Measurements from ENCODE around the gene TMCC1. TPM values are rescaled to one million over a fixed set of nuclear protein-coding genes. Genes with fewer than 3 reads are reported as not detected.

The TMCC1 gene
- total RNA-seq, 2 experiments from 2014 or later: 33.3 to 33.8 TPM

- H3K9me3 ChIP-seq (ENCODE audit: control insufficient read depth in 1 of 2, insufficient read depth in 1 of 2, low read length in 2 of 2): no peaks in the 10 kb centered on the region
- Mint-ChIP-seq H3K4me3 (no peak overlapping the region), H3K27ac (no peak overlapping the region), H3K27me3 (no peaks in the 10 kb centered on the region), H3K36me3 (ENCODE audit: low read depth) (peaks cover 21% of the 10 kb centered on the region), H3K4me1 (ENCODE audit: low read depth) (peaks cover 21% of the 10 kb centered on the region), H3K9me3 (no peaks in the 10 kb centered on the region)
- no peak overlapping the region for H3K4me3 ChIP-seq (ENCODE audit: low read length)
- no peak overlapping the region for H3K27ac ChIP-seq (ENCODE audit: low read depth in 1 of 2, low read length in 2 of 2)
- peaks cover 6% of the 10 kb centered on the region for H3K36me3 ChIP-seq (ENCODE audit: insufficient read depth, low read length)
- peaks cover 2% of the 10 kb centered on the region for H3K4me1 ChIP-seq (ENCODE audit: insufficient read depth, low read length)
- intact Hi-C loops (cut with DNase I, micrococcal nuclease): no loop called here
- TF ChIP-seq CTCF (IDR thresholded peaks at IDR 0.05): no peak
- CTCF ChIA-PET: no interaction called here
- DNase-seq: no peak
- POLR2A ChIA-PET: no interaction called here
- no peak for ATAC-seq (ENCODE audit: poor library complexity)
- no peaks in the 10 kb centered on the region for H3K27me3 ChIP-seq (ENCODE audit: control insufficient read depth in 1 of 2, insufficient read depth in 2 of 2, low read length in 2 of 2)
These were observed 236.8 kb downstream of the TMCC1 start for GRCh38 chr3:129656659-129657247.

GRCh38 chr3:129655291-129655700 lies 238.2 kb downstream of the TMCC1 start:
- H3K36me3 Mint-ChIP-seq (ENCODE audit: low read depth): peaks cover 27% of the 10 kb centered on the region
- Histone ChIP-seq H3K4me1 (ENCODE audit: insufficient read depth, low read length) (peaks cover 2% of the 10 kb centered on the region), H3K27me3 (ENCODE audit: control insufficient read depth in 1 of 2, insufficient read depth in 2 of 2, low read length in 2 of 2) (no peaks in the 10 kb centered on the region), H3K4me3 (ENCODE audit: low read length) (no peak overlapping the region), H3K27ac (ENCODE audit: low read depth in 1 of 2, low read length in 2 of 2) (no peak overlapping the region), H3K36me3 (ENCODE audit: insufficient read depth, low read length) (peaks cover 10% of the 10 kb centered on the region), H3K9me3 (ENCODE audit: control insufficient read depth in 1 of 2, insufficient read depth in 1 of 2, low read length in 2 of 2) (no peaks in the 10 kb centered on the region)
- no peak overlapping the region for H3K27ac Mint-ChIP-seq
- no peak for TF ChIP-seq CTCF (IDR thresholded peaks at IDR 0.05)
- CTCF ChIA-PET: no interaction called here
- no peaks in the 10 kb centered on the region for H3K27me3 Mint-ChIP-seq
- POLR2A ChIA-PET: interaction anchor here (0.8 kb wide), 1 partner anchor 176 kb away, joined by 3 read pairs; no protein-coding TSS in a partner anchor
- no peaks in the 10 kb centered on the region for H3K9me3 Mint-ChIP-seq
- DNase-seq (no peak), ATAC-seq (ENCODE audit: poor library complexity) (no peak)
- peaks cover 22% of the 10 kb centered on the region for H3K4me1 Mint-ChIP-seq (ENCODE audit: low read depth)
- H3K4me3 Mint-ChIP-seq: no peak overlapping the region
- intact Hi-C loops (cut with DNase I, micrococcal nuclease): no loop called here

- no peak overlapping the region for H3K27ac ChIP-seq (ENCODE audit: low read depth in 1 of 2, low read length in 2 of 2)
- Mint-ChIP-seq H3K4me3 (no peak overlapping the region), H3K4me1 (ENCODE audit: low read depth) (peaks cover 14% of the 10 kb centered on the region), H3K27ac (no peak overlapping the region), H3K27me3 (no peaks in the 10 kb centered on the region), H3K36me3 (ENCODE audit: low read depth) (peaks cover 30% of the 10 kb centered on the region), H3K9me3 (no peaks in the 10 kb centered on the region)
- H3K27me3 ChIP-seq (ENCODE audit: control insufficient read depth in 1 of 2, insufficient read depth in 2 of 2, low read length in 2 of 2): no peaks in the 10 kb centered on the region
- no peak overlapping the region for H3K4me3 ChIP-seq (ENCODE audit: low read length)
- no peak for TF ChIP-seq CTCF (IDR thresholded peaks at IDR 0.05)
- ChIA-PET POLR2A (no interaction called here), CTCF (no interaction called here)
- no peaks in the 10 kb centered on the region for H3K9me3 ChIP-seq (ENCODE audit: control insufficient read depth in 1 of 2, insufficient read depth in 1 of 2, low read length in 2 of 2)
- ATAC-seq (ENCODE audit: poor library complexity) (no peak), DNase-seq (no peak)
- peaks cover 2% of the 10 kb centered on the region for H3K4me1 ChIP-seq (ENCODE audit: insufficient read depth, low read length)
- peaks cover 10% of the 10 kb centered on the region for H3K36me3 ChIP-seq (ENCODE audit: insufficient read depth, low read length)
- intact Hi-C loops (cut with DNase I, micrococcal nuclease): no loop called here
These were observed 239.4 kb downstream of the TMCC1 start for GRCh38 chr3:129654131-129654530.
